ENCODE data around the gene NKD2.

NKD2 gene

DNA sequence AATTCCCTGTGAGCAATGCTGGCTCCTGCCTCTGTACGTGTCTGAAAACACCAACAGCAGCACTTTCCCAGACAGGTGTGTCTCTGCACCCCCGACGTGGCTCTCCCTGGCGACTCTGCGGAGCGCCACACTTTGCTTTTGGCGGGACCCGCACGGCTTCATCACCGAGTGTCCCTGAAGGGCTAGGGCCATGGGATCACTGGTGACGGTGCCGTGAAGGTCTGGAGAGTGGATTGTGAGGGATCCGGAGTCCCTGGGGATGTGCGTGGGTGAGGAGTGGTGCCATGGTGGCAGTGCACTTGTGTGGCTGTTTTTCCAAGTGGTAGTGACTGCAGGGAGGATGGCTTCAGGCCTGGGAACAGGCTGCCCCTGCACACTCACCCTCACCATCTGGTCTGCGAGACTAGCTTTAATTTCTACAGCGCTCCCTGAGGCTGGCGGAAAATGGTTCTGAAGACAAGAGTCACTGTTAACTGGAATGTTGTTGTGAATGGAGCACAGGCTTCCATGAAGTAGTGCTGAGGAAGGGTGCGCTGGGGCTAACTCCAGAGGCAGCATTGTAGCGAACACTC is 3.2 kb downstream of the NKD2 start:
- in situ Hi-C loops (cut with MboI; ENCODE audit: low sequenced_read_pairs, unreplicated experiment), result no loop called here
- TF ChIP-seq, protein P1, sequence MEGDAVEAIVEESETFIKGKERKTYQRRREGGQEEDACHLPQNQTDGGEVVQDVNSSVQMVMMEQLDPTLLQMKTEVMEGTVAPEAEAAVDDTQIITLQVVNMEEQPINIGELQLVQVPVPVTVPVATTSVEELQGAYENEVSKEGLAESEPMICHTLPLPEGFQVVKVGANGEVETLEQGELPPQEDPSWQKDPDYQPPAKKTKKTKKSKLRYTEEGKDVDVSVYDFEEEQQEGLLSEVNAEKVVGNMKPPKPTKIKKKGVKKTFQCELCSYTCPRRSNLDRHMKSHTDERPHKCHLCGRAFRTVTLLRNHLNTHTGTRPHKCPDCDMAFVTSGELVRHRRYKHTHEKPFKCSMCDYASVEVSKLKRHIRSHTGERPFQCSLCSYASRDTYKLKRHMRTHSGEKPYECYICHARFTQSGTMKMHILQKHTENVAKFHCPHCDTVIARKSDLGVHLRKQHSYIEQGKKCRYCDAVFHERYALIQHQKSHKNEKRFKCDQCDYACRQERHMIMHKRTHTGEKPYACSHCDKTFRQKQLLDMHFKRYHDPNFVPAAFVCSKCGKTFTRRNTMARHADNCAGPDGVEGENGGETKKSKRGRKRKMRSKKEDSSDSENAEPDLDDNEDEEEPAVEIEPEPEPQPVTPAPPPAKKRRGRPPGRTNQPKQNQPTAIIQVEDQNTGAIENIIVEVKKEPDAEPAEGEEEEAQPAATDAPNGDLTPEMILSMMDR (IDR thresholded peaks at IDR 0.05; ENCODE audit: borderline replicate concordance, control extremely low read depth, extremely low read depth, insufficient read depth, missing control alignments), result no peak
- no peak for DNase-seq (ENCODE audit: low spot score)

DNA sequence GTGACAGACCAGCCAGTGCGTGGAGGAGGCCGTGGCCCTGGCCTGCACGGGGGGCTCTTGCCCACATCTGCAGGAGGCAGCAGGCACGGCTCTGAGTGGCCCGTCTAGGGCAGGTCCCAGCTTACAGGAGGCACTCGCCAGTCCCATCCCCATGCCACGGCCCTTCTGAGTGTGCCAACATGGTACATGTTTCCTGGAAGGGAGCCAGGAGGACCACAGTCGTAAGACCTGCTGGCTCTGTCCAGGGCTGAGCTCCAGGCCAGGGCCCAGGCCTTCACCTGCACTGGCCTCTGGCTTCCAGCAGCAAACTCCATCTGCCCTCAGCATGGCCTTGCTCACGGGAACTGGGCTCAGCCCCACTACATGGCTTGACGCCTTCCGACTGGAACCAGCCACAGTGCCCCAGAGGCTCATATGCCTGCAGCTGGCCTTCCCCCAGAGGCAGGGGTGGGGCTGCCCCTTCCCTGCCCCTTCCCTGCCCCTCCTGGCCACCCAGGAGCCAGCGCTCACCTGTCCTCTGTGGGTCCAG is 3.8 kb downstream of the NKD2 start:
- in situ Hi-C loops (cut with MboI; ENCODE audit: low sequenced_read_pairs, unreplicated experiment), result no loop called here

DNA sequence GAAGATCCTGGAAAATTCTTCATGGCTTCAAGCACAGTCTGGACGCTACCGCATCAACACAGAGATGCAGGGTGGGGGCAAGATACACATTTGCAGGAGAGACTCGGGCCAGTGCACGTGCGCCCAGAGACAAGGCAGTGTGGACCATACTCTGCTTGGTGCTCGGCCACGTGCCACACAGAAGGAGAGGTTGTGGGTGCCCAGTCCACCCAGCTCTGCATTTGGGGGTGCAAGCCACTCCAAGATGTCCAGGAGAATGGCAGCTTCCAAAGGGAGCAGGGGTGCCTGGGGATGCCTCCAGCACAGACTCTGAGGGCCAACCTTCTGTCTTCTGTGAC is 4.3 kb downstream of the NKD2 start:
- DNase-seq (ENCODE audit: low spot score), result no peak
- TF ChIP-seq, protein P1 (IDR thresholded peaks at IDR 0.05; ENCODE audit: borderline replicate concordance, control extremely low read depth, extremely low read depth, insufficient read depth, missing control alignments), result no peak
- in situ Hi-C loops (cut with MboI; ENCODE audit: low sequenced_read_pairs, unreplicated experiment), result no loop called here

More for the DNA sequence above, 3.8 kb downstream of the NKD2 start:
- DNase-seq (ENCODE audit: low spot score), result no peak
- TF ChIP-seq, protein P1 (IDR thresholded peaks at IDR 0.05; ENCODE audit: borderline replicate concordance, control extremely low read depth, extremely low read depth, insufficient read depth, missing control alignments), result no peak

DNA sequence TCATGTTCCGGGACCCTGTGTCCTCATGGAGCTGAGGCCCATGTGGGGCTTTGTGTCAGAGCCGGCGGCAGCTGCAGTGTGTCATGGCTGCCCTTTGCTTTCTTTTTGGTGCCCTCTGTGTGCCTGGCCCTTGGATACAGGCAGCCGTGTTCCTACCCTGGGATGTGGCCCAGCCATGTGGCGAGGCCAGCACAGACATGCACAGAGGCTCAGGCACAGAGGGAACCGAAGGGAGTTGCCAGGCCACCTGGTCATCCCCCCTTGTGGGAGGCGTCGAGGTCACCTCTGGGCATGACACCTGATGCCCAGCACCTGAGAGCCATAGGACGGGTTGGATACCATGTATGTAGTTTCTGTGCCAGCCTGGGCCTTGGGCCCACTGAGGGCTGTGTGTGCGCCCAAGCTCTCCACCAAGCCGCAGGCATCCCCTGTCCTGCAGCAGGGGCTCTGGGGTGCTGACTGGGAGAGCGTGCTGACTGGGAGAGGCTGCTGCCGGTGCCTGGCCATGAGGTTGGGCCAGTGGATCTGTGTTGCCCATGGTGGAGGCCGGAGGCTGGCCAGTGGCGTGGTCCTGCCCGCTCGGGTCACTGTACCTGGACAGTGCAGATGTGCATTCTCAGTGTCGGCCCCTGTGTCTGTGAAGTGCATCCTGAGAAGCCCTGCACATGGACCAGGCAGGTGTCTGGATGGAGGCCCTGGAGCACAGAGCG is 4.8 kb downstream of the NKD2 start:
- TF ChIP-seq, protein P1 (IDR thresholded peaks at IDR 0.05; ENCODE audit: borderline replicate concordance, control extremely low read depth, extremely low read depth, insufficient read depth, missing control alignments), result no peak
- in situ Hi-C loops (cut with MboI; ENCODE audit: low sequenced_read_pairs, unreplicated experiment), result no loop called here
- no peak for DNase-seq (ENCODE audit: low spot score)

DNA sequence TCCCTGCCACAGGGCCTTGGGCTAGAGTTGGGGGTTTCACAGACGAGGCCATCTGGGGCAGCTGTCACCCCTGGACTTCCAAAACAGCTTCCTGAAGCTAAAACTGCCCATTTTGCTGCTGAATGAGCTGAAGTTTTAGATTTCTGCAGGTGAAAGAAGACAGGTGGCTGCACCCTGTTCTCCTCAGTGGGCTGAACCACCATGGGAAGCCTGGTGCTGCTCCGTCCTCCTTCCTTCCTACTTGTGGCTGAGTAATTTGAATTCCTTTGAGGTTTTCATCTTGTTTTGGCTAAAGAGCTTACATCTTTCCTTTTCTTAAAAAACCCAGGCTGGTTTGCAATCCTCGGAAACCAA is 5.3 kb downstream of the NKD2 start:
- in situ Hi-C loops (cut with MboI; ENCODE audit: low sequenced_read_pairs, unreplicated experiment), result no loop called here
- no peak for DNase-seq (ENCODE audit: low spot score)
- TF ChIP-seq, protein P1 (IDR thresholded peaks at IDR 0.05; ENCODE audit: borderline replicate concordance, control extremely low read depth, extremely low read depth, insufficient read depth, missing control alignments), result no peak

DNA sequence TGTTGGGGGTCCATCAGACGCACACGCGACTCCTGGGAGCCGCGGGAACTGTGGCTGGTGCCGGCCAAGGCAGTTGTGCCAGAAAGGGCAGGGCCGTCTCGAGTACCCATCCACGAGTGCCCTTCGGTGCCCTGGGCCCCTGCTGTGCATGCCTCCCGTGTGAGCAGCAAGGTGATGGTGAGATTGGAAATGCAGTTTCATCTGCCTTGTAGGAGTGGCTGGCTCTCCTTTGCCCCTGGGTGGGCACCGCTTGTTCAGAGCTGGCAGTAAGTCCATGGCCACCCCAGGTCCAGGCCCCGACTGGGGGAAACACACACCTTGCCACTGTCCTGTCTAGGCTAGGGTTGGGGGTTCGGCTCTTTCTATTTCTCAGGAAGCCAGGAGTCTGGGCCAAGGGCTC is 5.7 kb downstream of the NKD2 start:
- no peak for DNase-seq (ENCODE audit: low spot score)
- TF ChIP-seq, protein P1 (IDR thresholded peaks at IDR 0.05; ENCODE audit: borderline replicate concordance, control extremely low read depth, extremely low read depth, insufficient read depth, missing control alignments), result no peak
- in situ Hi-C loops (cut with MboI; ENCODE audit: low sequenced_read_pairs, unreplicated experiment), result no loop called here

Measured in GM13976 (cell line).